Uterus (tissue), 4 donors: Measurements from ENCODE around the gene P2RX3. TPM values are rescaled to one million over a fixed set of nuclear protein-coding genes. Genes with fewer than 3 reads are reported as not detected.

ENCODE experiments used
- DNase-seq, 2 donors: peaks; one replicate each; pipeline ENCODE4 v3.0.0-alpha.2; 2019 to 2020
- H3K27ac ChIP-seq, 2 donors: fragments of 200-600 bp; sonication (generic); 1 replicate in 1 of 2; 2 replicates in 1 of 2; pipeline ENCODE4 v1.5.1; 2016 to 2018
- H3K27me3 ChIP-seq, 2 donors: fragments of 200-600 bp; sonication (generic); one replicate each; pipeline ENCODE4 v1.5.1; 2018 to 2019; ENCODE audit warnings: control low read depth in 1 of 2
- H3K36me3 ChIP-seq, 2 donors: fragments of 200-600 bp; sonication (generic); one replicate each; pipeline ENCODE4 v1.5.1; 2019; ENCODE audit warnings: control low read depth in 1 of 2
- H3K4me1 ChIP-seq, 2 donors: fragments of 200-600 bp; sonication (generic); one replicate each; pipeline ENCODE4 v1.5.1; 2018 to 2019; ENCODE audit warnings: control low read depth in 1 of 2
- H3K4me3 ChIP-seq, 2 donors: fragments of 200-600 bp; sonication (generic); 1 replicate in 1 of 2; 2 replicates in 1 of 2; pipeline ENCODE4 v1.5.1; 2018 to 2019; ENCODE audit warnings: mild to moderate bottlenecking in 1 of 2
- H3K9me3 ChIP-seq, 2 donors: fragments of 200-600 bp; sonication (generic); one replicate each; pipeline ENCODE4 v1.5.1; 2019; ENCODE audit warnings: control low read depth in 1 of 2
- CTCF ChIP-seq, 4 experiments: fragments of 200-600 bp in 2 of 4; fragments of 450-650 bp in 2 of 4; sonication (generic) in 2 of 4; IDR thresholded peaks; one replicate each; pipeline ENCODE4 v1.5.1; 2016 to 2019; ENCODE audit warnings: antibody characterized with exemption in 4 of 4, mild to moderate bottlenecking in 2 of 4, moderate library complexity in 1 of 4
- POLR2A ChIP-seq, 2 donors: fragments of 450-650 bp; IDR thresholded peaks; one replicate each; pipeline ENCODE4 v1.6.1; 2016; ENCODE audit warnings: antibody characterized with exemption in 2 of 2, mild to moderate bottlenecking in 1 of 2, moderate library complexity in 1 of 2
- intact Hi-C: fragments of 100-400 bp; cut with DNase I; formaldehyde crosslinking; loops from one replicate; pipeline ENCODE4 v1.15.1; 2023; ENCODE audit warnings: low total_unique reads
- total RNA-seq, 4 donors: library from RNA; depleted of rRNA in 3 of 4; stranded (reverse); fragments of >200 nt in 3 of 4; gene quantifications; one replicate each; pipeline versions ENCODE4 v1.1.0 to v1.2.4, GENCODE V29; 2014 to 2023
- donor health status: DM: yes; HTN: yes; CAD: no.

Gene P2RX3
- total RNA-seq, 4 donors from 2014 or later, result 0.69 TPM; not detected in 3

- peak within 1 kb of the TSS; percentile 95 to 98 for H3K27ac ChIP-seq
- DNase-seq, result peak; percentile 99
- H3K4me3 ChIP-seq, result peak within 1 kb of the TSS; percentile 65 to 97
- no peaks in the 10 kb centered on the region for H3K9me3 ChIP-seq
- intact Hi-C loops, result no loop called here
- no peaks in the 10 kb centered on the region for H3K36me3 ChIP-seq
- TF ChIP-seq CTCF (IDR thresholded peaks at IDR 0.05) (no peak), POLR2A (IDR thresholded peaks at IDR 0.05) (peak; percentile 89 to 95)
- H3K4me1 ChIP-seq, result peaks cover 5 to 11% of the 10 kb centered on the region in 2 donors
- no peaks in the 10 kb centered on the region for H3K27me3 ChIP-seq
Observed at GRCh38 chr11:57324886-57325734, 13.0 kb upstream of the P2RX3 start, which contains the start of gene TNKS1BP1. TNKS1BP1 (minus strand) TSS chr11:57324952; CDS start chr11:57321885, 3,067 bp downstream.

GRCh38 chr11:57325735-57326048, 12.5 kb upstream of the P2RX3 start:
- Histone ChIP-seq H3K4me1 (peaks cover 0 to 11% of the 10 kb centered on the region in 2 donors), H3K4me3 (peak overlapping the region; percentile 65 to 97), H3K36me3 (no peaks in the 10 kb centered on the region), H3K27ac (peak overlapping the region; percentile 95 to 98), H3K27me3 (no peaks in the 10 kb centered on the region), H3K9me3 (no peaks in the 10 kb centered on the region)
- DNase-seq, result peak in 1 of 2 donors; percentile 71
- intact Hi-C loops, result no loop called here
- TF ChIP-seq POLR2A (IDR thresholded peaks at IDR 0.05), result no peak
- TF ChIP-seq CTCF (IDR thresholded peaks at IDR 0.05), result no peak

GRCh38 chr11:57327721-57328120, 10.4 kb upstream of the P2RX3 start:
- Histone ChIP-seq H3K4me1 (peaks cover 0 to 11% of the 10 kb centered on the region in 2 donors), H3K9me3 (no peaks in the 10 kb centered on the region), H3K27me3 (no peaks in the 10 kb centered on the region), H3K27ac (peak overlapping the region in 1 of 2 donors; percentile 12), H3K36me3 (no peaks in the 10 kb centered on the region), H3K4me3 (no peak overlapping the region)
- DNase-seq, result no peak
- TF ChIP-seq CTCF (IDR thresholded peaks at IDR 0.05) (no peak), POLR2A (IDR thresholded peaks at IDR 0.05) (no peak)
- intact Hi-C loops, result no loop called here

GRCh38 chr11:57330029-57330428, 8.1 kb upstream of the P2RX3 start:
- no peaks in the 10 kb centered on the region for H3K9me3 ChIP-seq
- H3K27me3 ChIP-seq, result no peaks in the 10 kb centered on the region
- intact Hi-C loops, result no loop called here
- no peaks in the 10 kb centered on the region for H3K36me3 ChIP-seq
- TF ChIP-seq POLR2A (IDR thresholded peaks at IDR 0.05) (no peak), CTCF (IDR thresholded peaks at IDR 0.05) (no peak)
- H3K4me3 ChIP-seq, result no peak overlapping the region
- peaks cover 0 to 11% of the 10 kb centered on the region in 2 donors for H3K4me1 ChIP-seq
- DNase-seq, result no peak
- no peak overlapping the region for H3K27ac ChIP-seq

- no peak for TF ChIP-seq CTCF (IDR thresholded peaks at IDR 0.05)
- no peak for TF ChIP-seq POLR2A (IDR thresholded peaks at IDR 0.05)
- Histone ChIP-seq H3K4me3 (no peak overlapping the region), H3K4me1 (no peaks in the 10 kb centered on the region), H3K27ac (no peak overlapping the region), H3K36me3 (no peaks in the 10 kb centered on the region), H3K9me3 (no peaks in the 10 kb centered on the region), H3K27me3 (no peaks in the 10 kb centered on the region)
- intact Hi-C loops, result no loop called here
- DNase-seq, result no peak
Observed at GRCh38 chr11:57331720-57332119, 6.4 kb upstream of the P2RX3 start.
